HepG2 (cell line): ENCODE measurements around the gene MEA1. TPM values are rescaled to one million over a fixed set of nuclear protein-coding genes. Genes with fewer than 3 reads are reported as not detected.
A peak's percentile ranks its signal among the peaks of the same experiment; 100 is the strongest.

Source experiments
- ELF3 ChIP-seq: IDR thresholded peaks from 2 replicates; pipeline ENCODE4 v1.6.1; 2016; ENCODE audit warnings: missing genetic modification reagents, missing compliant biosample characterization
- FUBP1 ChIP-seq: sonication (generic); formaldehyde crosslinking; IDR thresholded peaks from 2 replicates; pipeline ENCODE4 v1.5.1; 2020; ENCODE audit warnings: missing genetic modification reagents, mild to moderate bottlenecking, borderline replicate concordance
- HMG20A ChIP-seq: IDR thresholded peaks from 2 replicates; pipeline ENCODE4 v1.6.1; 2016; ENCODE audit warnings: borderline replicate concordance
- HNRNPL ChIP-seq: fragments of 200-400 bp; formaldehyde crosslinking; IDR thresholded peaks from 2 replicates; pipeline ENCODE4 v1.6.1; 2017; ENCODE audit warnings: mild to moderate bottlenecking, low read depth, low read length
- KDM1A ChIP-seq: IDR thresholded peaks from 2 replicates; pipeline ENCODE4 v1.6.1; 2016; ENCODE audit warnings: missing compliant biosample characterization
- MAFF ChIP-seq: IDR thresholded peaks from 2 replicates; pipeline ENCODE4 v1.6.1; 2011; ENCODE audit warnings: low read depth, low read length, improper control_type of control experiment
- PHF8 ChIP-seq: sonication (generic); formaldehyde crosslinking; IDR thresholded peaks from 2 replicates; pipeline ENCODE4 v1.5.0; 2020; ENCODE audit warnings: missing genetic modification reagents
- RARG ChIP-seq: sonication (generic); formaldehyde crosslinking; IDR thresholded peaks from 2 replicates; pipeline ENCODE4 v1.4.0; 2020; ENCODE audit warnings: low read depth, mild to moderate bottlenecking, missing genetic modification reagents
- SOX6 ChIP-seq, 2 experiments: fragments of 450-650 bp in 1 of 2; sonication (generic) in 1 of 2; formaldehyde crosslinking in 1 of 2; IDR thresholded peaks; 2 replicates each; pipeline versions ENCODE4 v1.4.0 to v1.6.1; 2017 to 2020; ENCODE audit warnings: antibody characterized with exemption in 1 of 2, mild to moderate bottlenecking in 1 of 2, missing genetic modification reagents in 1 of 2
- THAP7 ChIP-seq: sonication (generic); formaldehyde crosslinking; IDR thresholded peaks from 2 replicates; pipeline ENCODE4 v1.8.1; 2023; ENCODE audit warnings: mild to moderate bottlenecking, missing genetic modification reagents
- THAP8 ChIP-seq: sonication (generic); formaldehyde crosslinking; IDR thresholded peaks from 2 replicates; pipeline ENCODE4 v1.5.1; 2020; ENCODE audit warnings: missing genetic modification reagents, mild to moderate bottlenecking, borderline replicate concordance
- XRCC5 ChIP-seq: fragments of 200-400 bp; formaldehyde crosslinking; optimal IDR thresholded peaks from 2 replicates; pipeline ENCODE3; 2017; ENCODE audit warnings: mild to moderate bottlenecking, low read length
- ZNF10 ChIP-seq: sonication (generic); formaldehyde crosslinking; IDR thresholded peaks from 2 replicates; pipeline ENCODE4 v1.4.0; 2020; ENCODE audit warnings: mild to moderate bottlenecking, low read depth, missing genetic modification reagents, borderline replicate concordance
- ZNF17 ChIP-seq: sonication (generic); formaldehyde crosslinking; IDR thresholded peaks from 2 replicates; pipeline ENCODE4 v1.5.0; 2020; ENCODE audit warnings: mild to moderate bottlenecking, missing genetic modification reagents
- ZNF225 ChIP-seq: sonication (generic); formaldehyde crosslinking; IDR thresholded peaks from 2 replicates; pipeline ENCODE4 v1.4.0; 2020; ENCODE audit warnings: mild to moderate bottlenecking, missing genetic modification reagents
- ZNF335 ChIP-seq: sonication (generic); formaldehyde crosslinking; IDR thresholded peaks from 2 replicates; pipeline ENCODE4 v1.4.0; 2020; ENCODE audit warnings: missing genetic modification reagents
- ZNF367 ChIP-seq: sonication (generic); formaldehyde crosslinking; IDR thresholded peaks from 2 replicates; pipeline ENCODE4 v1.4.0; 2020; ENCODE audit warnings: missing genetic modification reagents, borderline replicate concordance
- ZNF530 ChIP-seq: sonication (generic); formaldehyde crosslinking; IDR thresholded peaks from 2 replicates; pipeline ENCODE4 v1.5.0; 2020; ENCODE audit warnings: low read depth, mild to moderate bottlenecking, missing genetic modification reagents
- ZNF691 ChIP-seq: sonication (generic); formaldehyde crosslinking; IDR thresholded peaks from 2 replicates; pipeline ENCODE4 v1.4.0; 2020; ENCODE audit warnings: missing genetic modification reagents, low read depth, mild to moderate bottlenecking, borderline replicate concordance
- polyA plus RNA-seq, 8 experiments: library from polyadenylated mRNA; depleted of rRNA in 3 of 8; stranded (reverse) in 7 of 8; unstranded in 1 of 8; fragments of >200 nt; fragmentation: Illumina TruSeq in 4 of 8; extraction: Trizol in 4 of 8; gene quantifications; 2 replicates each; pipeline versions ENCODE4 v1.2.1 to v1.2.3, GENCODE V29; 2011 to 2016; ENCODE audit warnings: low read depth in 4 of 8, missing spikeins in 1 of 8, mixed read lengths in 1 of 8; ENCODE audit not compliant: insufficient read depth in 1 of 8
- total RNA-seq, 5 experiments: library from RNA; depleted of rRNA; stranded (reverse); fragments of >200 nt; fragmentation: Illumina TruSeq; extraction: Trizol; gene quantifications; 2 replicates each; pipeline ENCODE4 v1.2.3, GENCODE V29; 2016; ENCODE audit warnings: low read depth in 1 of 5
- TF ChIP-seq, protein P1 (sequence below), 2 experiments: fragments of 450-650 bp in 1 of 2; sonication (generic) in 1 of 2; formaldehyde crosslinking; IDR thresholded peaks; 2 replicates each; pipeline versions ENCODE4 v1.5.0 to v1.8.0; 2020 to 2022; ENCODE audit warnings: mild to moderate bottlenecking in 1 of 2, missing genetic modification reagents in 1 of 2
- TF ChIP-seq, protein P2 (sequence below): sonication (generic); formaldehyde crosslinking; IDR thresholded peaks from 2 replicates; pipeline ENCODE4 v1.9.0; 2021; ENCODE audit warnings: missing genetic modification reagents, borderline replicate concordance

MEA1 gene
- total and polyA plus RNA-seq, 2 of the 13 experiments (the other 11 are each of a cell fraction or from before 2014, with no cell fraction given) = 75.6 to 86.2 TPM

DNA sequence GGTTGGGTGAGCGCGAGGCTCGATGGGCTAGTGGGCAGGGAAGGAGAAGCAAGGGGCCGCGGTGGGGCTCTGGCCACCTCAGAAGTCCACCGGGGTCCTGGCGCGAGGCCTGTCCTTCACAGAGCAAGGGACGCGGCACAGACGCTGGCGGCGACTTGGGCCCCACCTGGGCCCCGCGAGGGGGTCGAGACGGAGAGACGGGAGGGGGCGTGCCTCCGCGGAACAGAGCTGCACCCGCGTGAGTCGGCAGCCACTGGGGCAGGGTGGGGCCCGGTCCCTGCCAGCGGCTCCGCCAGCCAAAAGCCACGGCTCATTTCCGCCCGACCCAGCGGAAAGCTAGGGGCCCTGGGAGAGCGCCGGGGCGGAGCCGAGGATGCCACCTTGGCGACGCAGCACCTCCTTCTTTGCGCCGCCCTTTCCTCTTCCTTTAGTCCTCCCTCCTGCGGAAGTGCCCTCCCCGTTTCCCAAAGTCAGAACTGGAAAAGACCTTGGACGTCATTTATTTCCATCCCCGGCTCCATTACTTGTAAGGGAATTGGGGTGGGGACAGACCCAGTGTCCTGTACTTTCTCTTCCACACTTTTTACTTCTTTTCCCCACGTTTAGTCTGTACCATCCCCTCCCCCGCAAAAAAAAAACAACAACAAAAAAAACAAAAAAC is 39.9 kb upstream of the MEA1 start, which contains the start of gene CUL7 (continued):
- peak; percentile 86; the same call in 1 of the 2 replicates for TF ChIP-seq FUBP1
- TF ChIP-seq, protein P1, sequence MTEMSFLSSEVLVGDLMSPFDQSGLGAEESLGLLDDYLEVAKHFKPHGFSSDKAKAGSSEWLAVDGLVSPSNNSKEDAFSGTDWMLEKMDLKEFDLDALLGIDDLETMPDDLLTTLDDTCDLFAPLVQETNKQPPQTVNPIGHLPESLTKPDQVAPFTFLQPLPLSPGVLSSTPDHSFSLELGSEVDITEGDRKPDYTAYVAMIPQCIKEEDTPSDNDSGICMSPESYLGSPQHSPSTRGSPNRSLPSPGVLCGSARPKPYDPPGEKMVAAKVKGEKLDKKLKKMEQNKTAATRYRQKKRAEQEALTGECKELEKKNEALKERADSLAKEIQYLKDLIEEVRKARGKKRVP (CRISPR knock-in tag; IDR thresholded peaks at IDR 0.05) = no peak
- peak; percentile 28; the same call in 1 of the 2 replicates for TF ChIP-seq HMG20A (CRISPR knock-in tag)
- TF ChIP-seq RARG (CRISPR knock-in tag) = peak; percentile 91; the same call in 1 of the 2 replicates
- peak; percentile 46; the same call in 1 of the 2 replicates for TF ChIP-seq ZNF335
- TF ChIP-seq ZNF10 (CRISPR knock-in tag) = no peak
- TF ChIP-seq, protein P2, sequence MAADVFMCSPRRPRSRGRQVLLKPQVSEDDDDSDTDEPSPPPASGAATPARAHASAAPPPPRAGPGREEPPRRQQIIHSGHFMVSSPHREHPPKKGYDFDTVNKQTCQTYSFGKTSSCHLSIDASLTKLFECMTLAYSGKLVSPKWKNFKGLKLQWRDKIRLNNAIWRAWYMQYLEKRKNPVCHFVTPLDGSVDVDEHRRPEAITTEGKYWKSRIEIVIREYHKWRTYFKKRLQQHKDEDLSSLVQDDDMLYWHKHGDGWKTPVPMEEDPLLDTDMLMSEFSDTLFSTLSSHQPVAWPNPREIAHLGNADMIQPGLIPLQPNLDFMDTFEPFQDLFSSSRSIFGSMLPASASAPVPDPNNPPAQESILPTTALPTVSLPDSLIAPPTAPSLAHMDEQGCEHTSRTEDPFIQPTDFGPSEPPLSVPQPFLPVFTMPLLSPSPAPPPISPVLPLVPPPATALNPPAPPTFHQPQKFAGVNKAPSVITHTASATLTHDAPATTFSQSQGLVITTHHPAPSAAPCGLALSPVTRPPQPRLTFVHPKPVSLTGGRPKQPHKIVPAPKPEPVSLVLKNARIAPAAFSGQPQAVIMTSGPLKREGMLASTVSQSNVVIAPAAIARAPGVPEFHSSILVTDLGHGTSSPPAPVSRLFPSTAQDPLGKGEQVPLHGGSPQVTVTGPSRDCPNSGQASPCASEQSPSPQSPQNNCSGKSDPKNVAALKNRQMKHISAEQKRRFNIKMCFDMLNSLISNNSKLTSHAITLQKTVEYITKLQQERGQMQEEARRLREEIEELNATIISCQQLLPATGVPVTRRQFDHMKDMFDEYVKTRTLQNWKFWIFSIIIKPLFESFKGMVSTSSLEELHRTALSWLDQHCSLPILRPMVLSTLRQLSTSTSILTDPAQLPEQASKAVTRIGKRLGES (CRISPR knock-in tag) = no peak
- no peak for TF ChIP-seq SOX6 (IDR thresholded peaks at IDR 0.05)
- peak; percentile 72; the same call in 1 of the 2 replicates for TF ChIP-seq SOX6 (CRISPR knock-in tag; IDR thresholded peaks at IDR 0.05)
- no peak for TF ChIP-seq ZNF367 (CRISPR knock-in tag)
- TF ChIP-seq ZNF225 (CRISPR knock-in tag) = peak; percentile 67; the same call in 1 of the 2 replicates
- no peak for TF ChIP-seq ZNF530 (CRISPR knock-in tag)
- TF ChIP-seq KDM1A (CRISPR knock-in tag) = no peak
- peak; percentile 86 for TF ChIP-seq THAP7 (CRISPR knock-in tag)
- peak; percentile 96; the same call in 1 of the 2 replicates for TF ChIP-seq THAP8 (CRISPR knock-in tag)
- TF ChIP-seq ZNF691 (CRISPR knock-in tag) = peak; percentile 98
- peak; percentile 29; the same call in 1 of the 2 replicates for TF ChIP-seq ZNF17 (CRISPR knock-in tag)
- TF ChIP-seq HNRNPL = peak; percentile 80; the same call in 1 of the 2 replicates
- TF ChIP-seq PHF8 = peak; percentile 97
- TF ChIP-seq XRCC5 = peak; percentile 53
- no peak; the same call in 1 of the 2 replicates for TF ChIP-seq MAFF
- TF ChIP-seq ELF3 (CRISPR knock-in tag) = peak; percentile 97
